Breast epithelium (tissue), 4 donors: ENCODE results near the gene AEBP2. TPM values are rescaled to one million over a fixed set of nuclear protein-coding genes. Genes with fewer than 3 reads are reported as not detected.

Source experiments
- DNase-seq, 2 donors: peaks; one replicate each; pipeline ENCODE4 v3.0.0-alpha.2; 2019; ENCODE audit warnings: low spot score in 2 of 2
- H3K27ac ChIP-seq, 2 donors: fragments of 200-600 bp; sonication (generic) in 1 of 2; one replicate each; pipeline ENCODE4 v1.5.1; 2016 to 2019; ENCODE audit warnings: mild to moderate bottlenecking in 1 of 2
- H3K27me3 ChIP-seq, 2 donors: fragments of 200-600 bp; sonication (generic) in 1 of 2; one replicate each; pipeline versions ENCODE4 v1.5.1 to v1.6.0; 2017 to 2019; ENCODE audit warnings: control low read depth in 1 of 2, mild to moderate bottlenecking in 1 of 2
- H3K36me3 ChIP-seq: fragments of 200-600 bp; one replicate; pipeline ENCODE4 v1.5.1; 2019
- H3K4me1 ChIP-seq, 2 donors: fragments of 200-600 bp; sonication (generic); one replicate each; pipeline ENCODE4 v1.5.1; 2016 to 2019; ENCODE audit warnings: control low read depth in 1 of 2
- H3K4me3 ChIP-seq, 3 donors: fragments of 200-600 bp; sonication (generic); 1 replicate in 2 of 3; 2 replicates in 1 of 3; pipeline ENCODE4 v1.5.1; 2016 to 2019; ENCODE audit warnings: mild to moderate bottlenecking in 3 of 3, moderate library complexity in 2 of 3
- H3K9me3 ChIP-seq, 2 donors: fragments of 200-600 bp; sonication (generic) in 1 of 2; one replicate each; pipeline ENCODE4 v1.5.1; 2016 to 2019; ENCODE audit warnings: control low read depth in 1 of 2
- POLR2A ChIP-seq: fragments of 450-650 bp; IDR thresholded peaks from one replicate; pipeline ENCODE4 v1.6.1; 2016; ENCODE audit warnings: antibody characterized with exemption, mild to moderate bottlenecking, moderate library complexity
- POLR2AphosphoS5 ChIP-seq, 3 donors: sonication (generic); formaldehyde crosslinking; IDR thresholded peaks; one replicate each; pipeline ENCODE4 v1.6.1; 2017; ENCODE audit warnings: antibody characterized with exemption in 3 of 3
- intact Hi-C: fragments of 100-400 bp; cut with DNase I; formaldehyde crosslinking; loops from one replicate; pipeline ENCODE4 v1.15.1; 2023; ENCODE audit warnings: low total_unique reads
- total RNA-seq, 3 donors: library from RNA; depleted of rRNA; stranded (reverse); fragments of >200 nt; gene quantifications; one replicate each; pipeline ENCODE4 v1.1.0, GENCODE V29; 2016
- TF ChIP-seq, protein P1 (sequence below), 3 donors: fragments of 450-650 bp; IDR thresholded peaks; one replicate each; pipeline ENCODE4 v1.5.1; 2016 to 2017; ENCODE audit warnings: antibody characterized with exemption in 3 of 3, mild to moderate bottlenecking in 3 of 3, moderate library complexity in 3 of 3

The AEBP2 gene
- total RNA-seq, 3 donors from 2014 or later: 38.2 to 50.3 (median 42.0) TPM

DNA sequence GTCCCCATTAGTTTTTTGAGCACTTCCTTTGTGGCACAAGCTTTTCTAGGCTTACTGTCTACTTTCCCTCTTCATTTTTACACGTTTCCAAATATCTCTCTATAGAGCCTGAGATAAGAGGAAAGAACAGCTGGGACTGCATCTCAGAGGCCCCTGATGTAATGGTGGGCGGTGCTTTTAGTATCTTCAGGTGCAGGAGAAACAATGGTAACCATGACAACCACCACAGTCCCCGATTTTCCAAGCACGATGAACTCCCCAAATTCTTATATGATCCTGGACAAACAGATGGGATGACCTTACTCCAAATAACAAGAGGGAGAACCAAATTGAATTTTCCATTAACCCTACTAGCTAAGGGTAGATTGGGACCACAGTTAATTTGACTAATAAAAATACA, 103.3 kb downstream of the AEBP2 start:
- intact Hi-C loops: no loop called here
- H3K4me1 ChIP-seq: no peaks in the 10 kb centered on the region
- H3K27me3 ChIP-seq: no peaks in the 10 kb centered on the region
- no peak overlapping the region for H3K27ac ChIP-seq
- H3K9me3 ChIP-seq: no peaks in the 10 kb centered on the region
- TF ChIP-seq POLR2A (no peak), POLR2AphosphoS5 (IDR thresholded peaks at IDR 0.05) (no peak)
- TF ChIP-seq, protein P1, sequence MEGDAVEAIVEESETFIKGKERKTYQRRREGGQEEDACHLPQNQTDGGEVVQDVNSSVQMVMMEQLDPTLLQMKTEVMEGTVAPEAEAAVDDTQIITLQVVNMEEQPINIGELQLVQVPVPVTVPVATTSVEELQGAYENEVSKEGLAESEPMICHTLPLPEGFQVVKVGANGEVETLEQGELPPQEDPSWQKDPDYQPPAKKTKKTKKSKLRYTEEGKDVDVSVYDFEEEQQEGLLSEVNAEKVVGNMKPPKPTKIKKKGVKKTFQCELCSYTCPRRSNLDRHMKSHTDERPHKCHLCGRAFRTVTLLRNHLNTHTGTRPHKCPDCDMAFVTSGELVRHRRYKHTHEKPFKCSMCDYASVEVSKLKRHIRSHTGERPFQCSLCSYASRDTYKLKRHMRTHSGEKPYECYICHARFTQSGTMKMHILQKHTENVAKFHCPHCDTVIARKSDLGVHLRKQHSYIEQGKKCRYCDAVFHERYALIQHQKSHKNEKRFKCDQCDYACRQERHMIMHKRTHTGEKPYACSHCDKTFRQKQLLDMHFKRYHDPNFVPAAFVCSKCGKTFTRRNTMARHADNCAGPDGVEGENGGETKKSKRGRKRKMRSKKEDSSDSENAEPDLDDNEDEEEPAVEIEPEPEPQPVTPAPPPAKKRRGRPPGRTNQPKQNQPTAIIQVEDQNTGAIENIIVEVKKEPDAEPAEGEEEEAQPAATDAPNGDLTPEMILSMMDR (IDR thresholded peaks at IDR 0.05): no peak
- no peak for DNase-seq
- H3K4me3 ChIP-seq: no peak overlapping the region
- H3K36me3 ChIP-seq: no peaks in the 10 kb centered on the region

DNA sequence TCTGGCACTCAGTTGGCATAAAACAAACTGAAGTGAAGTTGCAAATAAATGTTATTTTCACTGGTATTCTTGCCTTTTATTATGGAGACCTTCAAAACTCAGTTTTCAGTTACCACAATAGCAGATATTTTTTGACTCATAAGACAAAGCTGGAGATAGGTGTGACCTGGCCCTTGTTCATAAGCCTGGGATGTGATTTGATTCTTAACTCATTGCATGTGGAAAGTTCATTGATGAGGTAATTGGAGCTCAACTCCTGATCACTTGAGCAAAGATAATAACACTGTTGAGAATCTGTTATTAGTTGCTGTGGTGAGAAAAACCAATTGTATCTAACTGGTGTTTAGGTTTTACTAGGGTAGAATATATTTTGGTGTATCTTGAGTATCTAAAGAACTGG, 105.1 kb downstream of the AEBP2 start:
- H3K27ac ChIP-seq: peak overlapping the region in 1 of 2 donors; percentile 58
- TF ChIP-seq POLR2A: no peak
- TF ChIP-seq, protein P1 (IDR thresholded peaks at IDR 0.05): no peak
- no peak for TF ChIP-seq POLR2AphosphoS5 (IDR thresholded peaks at IDR 0.05)
- intact Hi-C loops: no loop called here

DNA sequence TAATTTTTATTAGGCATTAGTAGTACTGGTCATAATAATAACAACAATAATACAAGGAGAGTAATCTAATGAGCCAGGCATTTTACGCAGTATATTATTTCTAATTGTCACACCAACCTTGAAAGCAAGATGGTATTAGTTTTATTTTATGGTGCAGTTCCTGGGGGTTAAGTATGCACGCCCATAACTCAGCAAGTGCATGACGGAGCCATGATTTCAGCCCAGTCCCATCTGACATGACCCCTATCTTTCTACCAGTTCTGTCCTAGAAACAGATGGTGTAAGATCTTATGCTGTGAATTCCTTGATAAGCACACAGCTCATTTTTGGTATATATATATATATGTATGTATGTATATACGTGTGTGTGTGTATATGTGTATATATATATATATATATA, 106.0 kb downstream of the AEBP2 start:
- TF ChIP-seq POLR2AphosphoS5 (IDR thresholded peaks at IDR 0.05) (no peak), POLR2A (no peak)
- TF ChIP-seq, protein P1 (IDR thresholded peaks at IDR 0.05): no peak
- H3K27ac ChIP-seq: no peak overlapping the region
- H3K4me3 ChIP-seq: no peak overlapping the region
- intact Hi-C loops: no loop called here
- H3K27me3 ChIP-seq: no peaks in the 10 kb centered on the region
- no peaks in the 10 kb centered on the region for H3K9me3 ChIP-seq
- H3K36me3 ChIP-seq: no peaks in the 10 kb centered on the region
- no peak for DNase-seq
- no peaks in the 10 kb centered on the region for H3K4me1 ChIP-seq

More for the DNA sequence above, 105.1 kb downstream of the AEBP2 start:
- H3K36me3 ChIP-seq: no peaks in the 10 kb centered on the region
- H3K9me3 ChIP-seq: no peaks in the 10 kb centered on the region
- no peak for DNase-seq
- H3K4me3 ChIP-seq: no peak overlapping the region
- H3K4me1 ChIP-seq: no peaks in the 10 kb centered on the region
- no peaks in the 10 kb centered on the region for H3K27me3 ChIP-seq

DNA sequence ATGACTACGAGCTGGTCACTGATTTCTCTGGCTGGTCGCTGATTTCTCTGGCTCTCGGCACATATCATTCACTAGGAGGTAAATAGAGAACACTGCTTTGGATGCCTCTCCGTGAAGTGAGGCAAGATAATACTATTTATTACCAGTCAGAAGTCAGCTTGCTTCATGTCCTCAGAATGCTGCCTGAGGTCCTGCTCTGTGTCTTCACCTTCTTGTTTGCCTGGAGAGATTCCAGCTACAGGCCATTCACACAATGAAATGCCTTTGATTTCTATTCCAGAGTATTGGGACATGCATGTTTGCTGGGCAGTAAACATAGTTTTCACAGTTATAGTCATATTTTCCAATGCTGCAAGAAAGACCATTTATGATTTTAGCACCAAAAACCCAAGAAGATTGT, 106.7 kb downstream of the AEBP2 start:
- DNase-seq: peak in 1 of 2 donors; percentile 50
- H3K27ac ChIP-seq: peak overlapping the region; percentile 7 to 59
- no peaks in the 10 kb centered on the region for H3K36me3 ChIP-seq
- intact Hi-C loops: no loop called here
- no peaks in the 10 kb centered on the region for H3K4me1 ChIP-seq
- peak overlapping the region in 1 of 3 donors; percentile 48 for H3K4me3 ChIP-seq
- no peaks in the 10 kb centered on the region for H3K27me3 ChIP-seq
- H3K9me3 ChIP-seq: no peaks in the 10 kb centered on the region
- TF ChIP-seq POLR2A: no peak
- TF ChIP-seq, protein P1 (IDR thresholded peaks at IDR 0.05): no peak
- TF ChIP-seq POLR2AphosphoS5 (IDR thresholded peaks at IDR 0.05): peak in 2 of 3 donors; percentile 49 to 88

DNA sequence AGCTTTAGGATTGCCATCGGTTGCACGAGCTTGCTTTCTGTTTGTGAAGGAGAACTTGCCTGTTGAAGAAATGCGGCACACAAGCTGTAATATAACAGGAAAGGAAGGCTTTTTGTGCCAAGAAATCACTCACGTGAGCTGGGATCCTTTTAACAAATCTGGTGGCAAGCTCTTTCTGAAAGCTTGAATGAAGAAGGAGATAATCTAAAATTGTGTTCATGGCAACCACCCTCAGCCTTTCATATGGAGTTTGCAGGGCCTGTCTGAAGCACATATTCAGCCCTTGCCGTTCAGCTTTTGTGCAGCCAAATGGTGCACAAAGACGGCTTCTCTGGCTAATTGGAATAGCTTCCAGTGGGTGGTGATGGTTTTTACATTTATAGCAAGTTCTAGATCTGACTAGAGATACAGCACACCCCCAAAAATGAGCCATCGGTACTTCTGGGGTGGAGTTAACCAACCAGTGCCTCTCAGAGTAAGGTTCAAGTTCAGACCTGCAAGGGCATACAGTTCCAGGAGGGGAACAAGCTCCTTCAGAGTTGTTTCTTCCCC, 107.4 kb downstream of the AEBP2 start:
- Histone ChIP-seq H3K27ac (peak overlapping the region; percentile 43 to 80), H3K27me3 (no peaks in the 10 kb centered on the region), H3K4me1 (no peaks in the 10 kb centered on the region), H3K9me3 (no peaks in the 10 kb centered on the region), H3K36me3 (no peaks in the 10 kb centered on the region), H3K4me3 (peak overlapping the region in 1 of 3 donors; percentile 48)
- TF ChIP-seq POLR2AphosphoS5 (IDR thresholded peaks at IDR 0.05): no peak
- TF ChIP-seq, protein P1 (IDR thresholded peaks at IDR 0.05): no peak
- TF ChIP-seq POLR2A: no peak
- intact Hi-C loops: no loop called here
- no peak for DNase-seq
